Ammon's horn (tissue), 1 donor: ENCODE measurements around the gene SRC.

Source experiments
- DNase-seq: peaks from one replicate; pipeline ENCODE4 v3.0.0-alpha.2; 2016; ENCODE audit warnings: low spot score

SRC gene

DNA sequence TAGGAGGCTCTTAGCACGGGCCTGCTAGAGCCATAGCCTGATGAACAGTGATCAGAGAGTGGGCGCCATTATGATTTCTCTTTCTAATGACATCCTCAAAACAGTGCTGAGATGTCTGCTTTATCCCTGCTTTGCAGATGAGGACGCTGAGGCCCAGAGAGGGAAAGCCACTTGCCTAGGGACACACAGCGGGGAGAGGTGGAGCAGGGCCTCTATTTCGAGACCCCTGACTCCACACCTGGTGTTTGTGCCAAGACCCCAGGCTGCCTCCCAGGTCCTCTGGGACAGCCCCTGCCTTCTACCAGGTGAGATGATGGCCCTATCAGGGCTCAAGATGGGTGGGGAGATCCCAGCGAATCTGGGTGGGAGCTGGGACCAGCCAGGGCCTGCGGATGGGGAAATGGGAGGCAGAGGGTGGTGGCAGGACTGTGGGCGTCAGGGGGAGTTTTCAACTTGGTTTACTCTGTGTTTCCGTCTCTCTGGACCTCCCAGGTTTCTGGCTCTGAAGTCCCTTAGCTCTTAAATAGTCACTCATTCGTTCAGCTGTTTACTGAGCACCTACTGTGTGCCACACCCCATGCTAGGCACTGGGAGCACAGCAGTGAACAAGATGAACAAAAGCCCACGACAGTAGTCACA, 36.7 kb downstream of the SRC start:
- no peak for DNase-seq

DNA sequence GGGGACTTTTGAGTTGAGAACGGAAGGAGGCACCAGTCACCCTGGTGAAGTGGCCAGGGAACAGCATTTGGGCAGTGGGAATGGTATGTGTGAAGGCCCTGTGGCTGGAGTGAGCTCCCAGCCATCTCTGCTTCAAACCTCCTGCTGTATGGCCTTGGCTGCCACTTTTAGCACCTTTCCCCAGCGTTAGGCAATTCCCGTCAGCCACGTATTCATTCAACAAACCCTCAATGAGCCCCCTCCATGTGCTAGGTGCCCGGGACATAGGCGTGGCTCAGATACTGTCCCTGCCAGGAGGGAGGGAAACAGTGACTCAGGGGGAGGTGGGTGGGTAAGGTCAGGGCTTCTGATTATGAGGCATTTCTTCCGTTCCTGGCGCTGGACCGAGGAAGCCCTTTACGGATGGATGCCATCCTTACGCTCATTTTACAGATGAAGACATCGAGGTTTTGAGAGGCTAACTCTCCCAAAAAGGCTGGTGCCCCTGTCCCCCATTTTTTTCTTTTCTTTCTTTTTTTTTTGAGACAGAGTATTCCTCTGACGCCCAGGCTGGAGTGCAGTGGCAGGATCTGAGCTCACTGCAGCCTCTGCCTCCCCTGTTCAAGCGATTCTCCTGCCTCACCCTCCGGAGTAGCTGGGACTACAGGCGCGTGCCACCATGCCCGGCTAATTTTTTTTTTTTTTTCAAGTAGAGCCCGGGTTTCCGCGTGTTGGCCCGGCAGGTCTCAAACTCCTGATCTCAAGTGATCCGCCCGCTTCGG, 37.5 kb downstream of the SRC start:
- DNase-seq = no peak

DNA sequence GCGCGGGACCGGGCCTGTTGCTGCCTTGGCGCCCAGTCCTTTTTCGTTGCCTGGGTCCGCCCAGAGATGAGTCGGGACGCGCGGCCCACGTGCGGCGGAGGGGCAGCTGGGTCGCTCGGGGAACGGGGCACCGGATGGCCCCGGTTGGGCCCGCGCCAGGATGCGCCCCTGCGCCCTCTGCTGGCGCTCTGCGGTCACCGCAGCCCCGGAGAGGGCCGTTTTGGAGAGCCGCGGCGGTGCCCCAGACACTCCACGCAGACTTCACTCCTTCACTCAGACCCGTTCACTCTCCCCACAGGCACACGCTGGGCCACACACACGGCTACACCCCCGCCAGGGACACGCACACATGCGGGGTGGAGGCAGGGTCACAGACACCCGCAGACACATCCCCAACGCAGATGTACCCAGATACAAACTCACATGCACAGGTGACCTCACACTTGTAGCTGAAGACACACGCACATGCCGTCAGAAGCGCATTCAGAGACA, 38.8 kb downstream of the SRC start:
- peak; percentile 38 for DNase-seq

DNA sequence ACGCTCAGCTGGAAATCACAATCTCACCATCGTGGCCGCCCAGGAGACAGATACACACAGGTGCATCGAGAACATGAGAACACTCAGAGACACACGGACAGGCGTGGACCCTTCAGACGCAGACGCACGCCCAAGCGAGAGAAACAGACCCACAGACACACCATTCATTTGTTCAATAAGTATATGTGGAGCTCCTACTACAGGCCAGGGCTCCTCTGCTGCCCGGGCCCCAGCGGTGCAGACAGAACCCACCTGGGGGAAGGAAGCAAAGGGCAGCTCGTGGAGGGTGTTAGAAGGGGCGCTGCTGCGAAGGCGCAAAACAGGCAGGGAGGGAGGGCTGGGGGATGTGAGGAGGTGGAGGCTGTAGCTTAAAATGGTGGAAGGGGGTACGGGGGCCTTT, 39.2 kb downstream of the SRC start:
- DNase-seq = no peak

DNA sequence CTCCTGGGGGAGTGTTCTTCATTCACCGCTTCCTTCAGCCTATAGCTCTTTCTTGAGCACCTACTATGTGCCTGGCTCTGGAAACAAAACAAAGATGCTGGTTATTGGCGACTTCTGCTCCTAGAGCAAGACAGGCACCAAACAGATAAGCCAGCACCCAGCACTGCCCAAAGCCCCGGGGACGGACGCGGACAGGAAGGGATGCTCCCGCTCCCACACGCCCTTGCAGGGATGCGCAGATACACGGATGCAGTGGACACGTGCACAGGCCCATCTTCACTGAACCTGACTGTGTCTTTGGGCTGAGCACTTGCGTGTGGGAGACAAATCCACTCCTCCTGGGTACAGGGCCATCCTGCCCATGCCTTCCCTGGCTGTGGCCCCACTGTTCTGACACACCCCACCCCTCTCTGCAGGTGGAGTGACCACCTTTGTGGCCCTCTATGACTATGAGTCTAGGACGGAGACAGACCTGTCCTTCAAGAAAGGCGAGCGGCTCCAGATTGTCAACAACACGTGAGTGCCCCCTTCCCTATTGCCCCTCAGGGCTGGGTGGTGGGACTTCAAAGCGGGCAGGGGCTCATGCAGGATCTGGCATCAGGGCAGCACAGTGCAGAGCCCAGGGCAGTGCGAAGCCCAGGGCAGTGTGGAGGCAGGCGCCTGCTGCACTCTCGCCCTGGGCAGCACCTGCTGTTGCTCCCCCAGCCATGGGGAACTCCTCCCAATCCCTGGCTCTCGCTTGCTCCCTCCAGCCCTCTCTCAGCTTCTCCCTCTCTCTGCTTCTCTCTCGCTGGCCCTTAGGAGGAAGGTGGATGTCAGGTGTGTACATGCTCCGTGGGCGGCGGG, 39.9 kb downstream of the SRC start:
- DNase-seq = no peak

DNA sequence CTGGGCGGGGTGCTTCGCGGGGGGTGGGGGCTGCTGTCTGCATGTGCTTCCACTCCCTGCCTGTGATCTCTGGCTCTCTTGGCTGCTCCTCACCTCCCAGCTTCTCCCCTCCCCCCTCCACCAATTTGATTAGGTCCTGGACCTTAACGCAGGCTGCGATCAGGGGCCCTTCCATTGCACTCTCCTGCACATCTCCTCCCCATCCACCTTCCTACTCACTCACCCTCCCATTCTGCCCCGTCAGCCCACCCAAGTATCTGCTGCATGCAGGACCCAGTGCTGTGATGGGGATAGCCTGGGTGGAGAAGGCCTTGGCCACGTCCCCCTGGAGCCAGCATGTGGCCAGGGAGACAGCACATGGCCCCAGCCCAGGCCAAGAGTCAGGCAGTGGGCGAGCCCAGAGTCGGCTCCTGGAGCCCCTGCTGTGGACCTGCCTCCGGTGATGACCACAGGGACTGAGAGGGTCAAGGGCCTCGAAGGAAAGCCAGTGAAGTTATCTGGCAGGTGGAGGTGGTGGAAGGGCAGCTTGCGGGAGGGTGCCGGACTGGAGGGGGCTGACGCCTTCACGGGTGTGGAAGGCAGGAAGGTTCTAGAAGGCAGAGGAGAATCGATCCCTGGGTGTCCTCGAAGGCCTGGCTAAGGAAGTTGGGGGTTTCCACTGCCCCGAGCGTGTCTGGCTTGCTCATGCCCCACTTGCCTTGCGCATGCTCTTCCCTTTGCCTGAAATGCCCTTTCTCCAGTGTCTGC, 40.7 kb downstream of the SRC start:
- DNase-seq = no peak

DNA sequence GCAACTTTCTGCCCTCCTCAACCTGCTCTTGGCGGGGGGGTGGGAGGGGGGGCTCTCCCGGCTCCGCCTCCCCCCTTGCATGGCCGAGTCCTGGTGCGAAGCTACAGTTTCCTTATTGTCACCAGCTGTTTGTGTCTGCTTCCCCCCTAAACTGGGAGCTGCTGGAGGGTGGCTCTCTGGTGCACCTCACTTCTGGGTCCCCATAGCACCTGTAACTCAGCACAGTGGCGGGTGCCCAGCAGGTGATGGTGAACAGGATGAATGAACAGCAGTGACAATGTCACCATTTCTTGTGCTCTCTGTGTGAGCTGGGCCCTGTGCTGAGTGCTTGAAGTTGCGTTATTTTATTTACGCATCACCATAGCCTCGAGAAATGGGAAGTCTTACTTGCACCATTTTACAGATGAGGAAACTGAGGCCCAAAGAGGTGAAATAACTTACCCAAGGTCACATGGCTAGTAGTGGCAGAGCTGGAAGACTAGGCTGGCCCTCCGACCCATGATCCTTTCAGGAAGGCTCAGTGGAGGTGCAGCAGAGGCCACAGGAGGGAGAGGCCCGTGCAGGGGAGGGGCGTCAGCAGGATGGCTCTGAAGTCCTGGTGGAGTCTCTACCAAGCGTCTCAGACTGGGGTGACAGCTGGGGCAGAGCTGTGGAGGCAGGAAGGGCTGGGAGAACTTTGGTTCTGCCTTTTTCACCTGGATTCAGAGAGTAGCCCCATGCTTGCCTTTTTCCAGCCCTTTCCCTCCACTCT, 41.8 kb downstream of the SRC start:
- DNase-seq = no peak

DNA sequence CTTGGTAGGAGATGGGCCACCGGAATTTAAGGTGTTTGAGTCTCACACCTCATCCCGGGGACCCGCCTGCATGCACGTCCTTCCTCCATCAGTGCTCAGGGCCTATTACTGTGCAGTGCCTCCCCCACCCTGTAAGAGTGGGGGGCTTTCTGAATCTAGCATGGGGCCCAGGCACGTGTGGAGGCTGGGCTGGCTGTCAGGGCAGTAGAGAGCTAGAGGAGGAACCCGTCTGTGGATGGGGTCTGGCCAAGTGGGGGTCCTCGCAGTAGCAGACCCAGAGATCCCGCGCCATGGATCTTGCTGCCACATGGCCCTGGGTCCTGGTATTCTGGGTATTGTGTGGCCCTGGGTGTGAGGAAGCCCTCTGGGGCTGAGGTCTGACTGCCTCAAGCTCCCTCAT, 42.9 kb downstream of the SRC start:
- DNase-seq = no peak

DNA sequence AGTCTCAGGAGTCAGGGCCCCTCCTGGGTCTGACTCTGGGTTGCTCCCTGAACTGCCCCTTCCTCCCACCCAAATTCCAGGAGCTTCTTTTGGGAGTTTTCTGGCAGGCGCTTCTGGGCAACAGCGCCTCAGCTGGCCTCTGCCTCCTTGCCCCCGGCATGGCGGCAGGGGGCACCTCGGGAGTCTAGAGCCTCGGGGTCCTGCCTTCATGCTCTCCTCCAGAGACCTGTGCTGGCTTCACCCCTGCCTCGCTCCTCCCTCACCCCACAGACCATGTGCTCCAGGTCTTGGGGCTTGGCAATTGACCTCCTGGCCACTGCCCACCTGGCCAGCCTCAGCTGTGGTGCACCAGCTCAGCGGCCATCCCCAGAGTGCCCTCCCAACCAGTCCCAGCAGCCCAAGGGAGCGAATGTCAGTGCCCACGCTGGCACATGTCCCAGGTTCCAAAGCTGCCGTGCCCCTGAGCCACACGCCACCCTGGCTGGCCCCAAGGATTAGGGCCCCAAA, 43.4 kb downstream of the SRC start:
- no peak for DNase-seq

DNA sequence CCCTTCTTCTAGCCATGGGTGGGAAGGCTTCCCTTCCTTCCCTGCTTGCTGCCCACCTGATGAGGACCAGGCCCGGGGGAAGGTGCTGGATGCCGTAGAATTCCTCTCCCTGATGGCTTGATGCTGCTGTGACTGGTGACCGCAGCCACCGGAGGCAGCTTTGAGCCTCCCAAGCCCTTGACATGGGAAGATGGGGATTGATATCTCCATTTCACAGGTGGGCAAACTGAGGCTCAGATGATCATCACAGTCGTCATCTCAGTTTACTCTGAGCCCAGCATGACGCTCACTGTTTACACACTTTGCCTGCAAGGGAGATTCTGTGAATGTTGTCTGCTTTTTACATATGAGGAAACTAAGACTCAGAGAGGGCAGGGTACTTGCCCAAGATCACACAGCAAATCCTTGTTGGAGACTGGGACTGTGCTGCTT, 43.9 kb downstream of the SRC start:
- DNase-seq = no peak

DNA sequence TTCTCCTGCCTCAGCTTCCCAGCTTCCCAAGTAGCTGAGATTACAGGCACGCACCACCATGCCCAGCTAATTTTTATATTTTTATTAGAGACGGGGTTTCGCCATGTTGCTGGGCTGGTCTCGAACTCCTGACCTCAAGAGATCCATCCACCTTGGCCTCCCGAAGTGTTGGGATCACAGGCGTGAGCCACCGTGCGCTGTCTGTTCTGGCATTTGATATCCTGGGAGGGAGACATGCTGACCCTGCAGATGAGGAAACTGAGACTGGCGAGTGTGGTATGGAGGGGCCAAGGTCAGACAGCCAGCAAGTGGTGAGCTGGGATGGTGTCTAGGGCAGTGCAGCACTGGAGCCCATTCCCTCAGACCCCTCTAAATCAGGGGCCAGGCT, 44.6 kb downstream of the SRC start:
- no peak for DNase-seq

DNA sequence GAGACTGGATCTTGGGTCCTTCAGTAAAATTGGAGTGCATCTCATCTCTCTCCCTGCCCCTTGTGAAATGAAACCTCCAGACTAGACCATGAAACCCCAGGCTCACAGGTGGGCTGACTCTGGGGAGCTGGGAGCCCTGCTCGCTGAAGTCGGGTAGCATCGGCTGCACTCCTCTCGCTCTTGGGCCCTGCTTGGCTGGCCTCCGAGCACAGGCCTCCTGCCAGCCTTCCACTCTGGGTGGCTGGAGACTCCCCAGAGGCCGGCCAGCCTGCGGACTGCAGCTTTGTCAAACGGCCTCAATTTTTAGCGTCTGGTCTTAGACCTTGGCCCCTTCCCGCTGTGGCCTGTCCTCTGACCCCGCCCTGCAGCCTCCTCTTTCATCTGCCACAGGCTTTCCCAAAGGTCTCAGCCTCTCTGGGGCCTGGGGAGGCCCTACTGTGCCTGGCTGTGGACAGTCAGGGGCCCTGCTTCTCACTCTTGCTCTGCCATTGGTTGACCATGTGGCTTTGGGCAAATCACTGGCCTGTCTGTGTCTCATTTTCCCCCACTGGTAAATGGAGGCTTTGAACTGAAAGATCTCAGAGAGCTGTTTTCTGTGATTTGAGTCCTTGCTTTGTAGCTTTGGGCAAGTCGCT, 45.1 kb downstream of the SRC start:
- no peak for DNase-seq

DNA sequence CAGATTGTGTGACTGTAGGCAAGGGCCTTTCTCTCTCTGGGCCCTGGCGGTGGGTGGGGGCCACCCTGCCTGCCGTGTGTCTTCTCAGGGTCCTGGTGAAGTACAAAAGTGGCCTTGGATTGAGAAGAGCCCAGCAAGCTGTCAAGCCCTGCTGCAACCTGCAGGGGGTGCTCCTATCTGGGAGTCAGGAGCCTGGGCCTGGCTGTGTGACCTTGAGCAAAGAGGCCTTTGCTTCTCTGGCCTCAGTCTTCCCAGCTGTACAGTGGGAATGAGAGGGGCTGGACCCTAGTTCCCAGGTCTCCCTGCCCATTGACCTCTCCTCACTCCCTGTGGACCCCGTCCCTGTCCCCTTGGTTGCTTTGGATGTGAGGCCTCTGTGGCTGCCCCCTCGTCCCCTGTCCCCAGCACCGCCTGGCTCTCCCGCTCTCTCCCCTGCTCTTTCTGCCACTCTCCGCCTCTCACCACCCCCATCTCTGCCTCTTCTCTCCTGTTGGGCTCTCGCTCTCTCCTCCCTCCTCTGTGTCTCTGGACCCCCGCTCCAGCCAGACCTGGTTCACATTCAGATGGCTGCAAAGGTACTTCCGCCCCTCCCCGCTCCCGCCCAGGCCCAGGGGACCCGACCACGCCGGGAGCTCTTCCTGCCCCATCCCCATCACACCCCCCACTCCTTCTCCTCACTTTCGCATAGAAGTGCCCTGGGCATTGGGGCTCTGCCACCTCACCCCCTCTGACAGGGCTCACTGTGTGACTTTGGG, 46.7 kb downstream of the SRC start:
- no peak for DNase-seq

DNA sequence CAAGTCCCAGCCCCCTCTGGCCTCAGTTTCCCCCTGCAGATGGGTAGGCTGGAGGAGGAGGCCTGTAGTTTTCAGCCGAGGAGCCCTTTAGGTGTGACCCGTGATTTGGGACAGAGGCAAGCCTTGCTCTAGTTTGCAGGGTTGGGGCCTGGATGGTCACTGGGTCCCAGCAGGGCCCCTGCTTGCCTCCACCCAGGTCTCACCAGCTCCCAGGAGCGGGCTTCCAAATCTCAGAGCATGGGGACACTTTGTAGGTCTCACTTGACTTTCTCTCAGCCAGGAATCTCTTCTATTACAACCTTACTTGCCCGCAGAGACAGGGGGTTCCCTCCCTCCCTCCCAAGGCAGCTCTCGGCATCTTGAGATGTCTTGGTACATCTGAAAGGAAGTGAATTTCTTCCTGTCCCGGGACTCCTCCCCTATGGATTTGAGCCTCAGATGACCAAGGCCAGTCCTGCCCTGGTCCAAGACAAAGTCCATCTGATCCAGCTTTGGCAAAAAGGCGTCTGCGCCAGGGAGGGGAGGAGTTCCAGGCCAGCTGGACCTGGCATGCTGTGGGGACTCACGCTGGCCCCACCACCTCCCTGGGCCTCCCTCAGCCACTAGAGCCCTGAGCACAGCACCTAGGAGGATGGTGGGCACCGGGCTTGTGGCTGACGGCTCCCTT, 47.4 kb downstream of the SRC start:
- no peak for DNase-seq

DNA sequence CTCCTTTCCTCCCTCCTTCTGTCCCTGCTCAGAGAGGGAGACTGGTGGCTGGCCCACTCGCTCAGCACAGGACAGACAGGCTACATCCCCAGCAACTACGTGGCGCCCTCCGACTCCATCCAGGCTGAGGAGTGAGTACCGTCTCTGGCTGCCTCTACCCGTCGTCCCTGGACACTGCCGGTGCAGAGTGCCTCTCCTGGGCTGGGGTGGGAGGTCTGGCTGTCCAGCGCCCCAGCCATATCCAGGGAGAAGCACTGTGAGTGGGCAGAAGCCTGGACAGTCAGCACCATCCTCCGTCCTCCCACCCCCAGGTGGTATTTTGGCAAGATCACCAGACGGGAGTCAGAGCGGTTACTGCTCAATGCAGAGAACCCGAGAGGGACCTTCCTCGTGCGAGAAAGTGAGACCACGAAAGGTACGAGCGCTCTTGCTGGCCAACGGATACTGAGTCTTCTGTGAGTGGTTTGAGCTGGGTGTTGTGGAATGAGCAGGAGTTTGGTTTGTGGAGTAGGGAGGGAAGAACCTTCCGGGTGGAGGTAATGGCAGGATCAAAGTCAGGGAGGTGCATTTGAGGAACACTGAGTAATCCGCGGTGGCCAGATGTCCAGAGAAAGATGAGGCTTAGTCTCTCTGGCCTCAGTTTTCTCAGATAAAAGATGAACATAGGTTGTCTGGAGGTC, 48.1 kb downstream of the SRC start:
- DNase-seq = no peak

DNA sequence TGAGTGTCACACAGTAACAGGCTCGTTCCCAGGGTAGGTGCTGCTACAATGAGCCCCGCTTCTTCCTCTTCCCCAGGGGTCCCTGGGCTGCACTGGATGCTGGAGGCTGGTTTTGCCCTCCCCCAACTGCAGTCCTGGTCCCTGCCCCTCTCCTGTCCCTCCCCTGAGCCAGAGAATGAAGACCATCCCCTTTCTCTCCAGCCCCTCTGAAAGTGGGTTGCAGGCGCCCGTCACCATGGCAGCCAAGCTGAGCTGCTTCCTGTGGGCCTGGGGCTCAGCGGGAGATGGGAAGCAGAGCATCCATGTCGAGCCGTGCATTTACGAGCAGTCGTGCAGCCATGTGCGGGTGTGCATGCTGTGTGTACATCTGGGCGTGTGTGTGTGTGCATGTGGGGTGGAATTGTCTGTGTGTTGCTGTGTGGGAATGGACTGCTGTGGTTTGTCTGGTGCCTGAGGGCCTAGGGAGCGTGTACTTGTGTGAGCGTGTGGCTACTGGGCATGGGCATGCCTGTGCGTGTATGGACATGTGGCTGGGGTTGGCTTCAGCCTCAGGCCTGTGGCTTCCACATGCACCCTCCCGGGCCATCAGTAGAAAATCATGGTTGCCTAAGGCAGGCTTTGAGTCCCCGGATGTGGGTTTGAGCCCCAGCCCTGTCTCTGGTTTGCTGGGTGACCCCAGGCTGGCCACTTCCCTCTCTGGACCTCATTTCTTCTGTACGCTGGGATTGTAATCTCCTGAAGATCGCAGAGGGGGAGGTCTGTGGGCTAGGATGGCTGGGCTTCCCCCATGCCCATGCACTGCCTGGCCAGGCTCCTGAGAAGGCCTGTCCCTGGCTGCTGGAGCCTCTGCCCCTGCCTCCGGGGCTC, 48.8 kb downstream of the SRC start:
- DNase-seq = no peak

DNA sequence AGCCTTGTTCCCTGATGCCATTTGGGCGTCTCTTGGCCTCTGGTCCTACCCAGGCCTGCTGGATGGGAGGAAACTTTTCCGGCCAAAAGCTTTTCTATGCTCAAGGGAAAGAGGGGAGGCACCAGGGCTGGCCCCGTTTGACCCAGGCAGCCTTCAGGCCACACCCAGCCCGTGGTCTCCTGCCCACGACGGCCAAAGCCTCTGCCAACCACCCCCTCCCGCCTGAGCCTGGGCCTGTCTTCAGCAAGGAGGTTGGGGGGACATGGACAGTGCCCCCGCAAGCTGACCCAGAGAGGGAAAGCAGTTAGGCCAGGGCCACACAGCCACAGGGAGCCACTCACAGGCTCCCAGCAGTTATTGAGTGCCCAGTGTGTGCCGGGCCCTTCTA, 49.5 kb downstream of the SRC start:
- DNase-seq = no peak

DNA sequence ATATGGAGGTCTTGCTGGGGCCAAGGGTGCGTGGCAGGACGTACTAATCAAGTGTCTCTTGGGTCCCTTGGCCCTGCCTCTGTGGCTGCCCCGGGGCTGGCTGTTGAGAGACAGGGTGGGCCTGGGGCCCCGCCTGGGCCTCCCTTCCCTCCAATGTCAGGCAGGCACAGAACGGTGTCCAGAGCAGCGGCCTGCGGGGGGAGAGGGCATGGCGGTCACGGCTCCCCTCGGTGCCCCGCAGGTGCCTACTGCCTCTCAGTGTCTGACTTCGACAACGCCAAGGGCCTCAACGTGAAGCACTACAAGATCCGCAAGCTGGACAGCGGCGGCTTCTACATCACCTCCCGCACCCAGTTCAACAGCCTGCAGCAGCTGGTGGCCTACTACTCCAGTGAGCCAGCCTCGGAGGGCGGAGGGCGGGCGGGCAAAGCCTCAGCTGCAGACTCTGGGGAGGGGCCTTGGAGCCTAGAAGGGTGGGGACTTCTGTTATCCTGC, 50.0 kb downstream of the SRC start:
- DNase-seq = no peak
